OCI-M2 (cell line): ENCODE results near the gene MAGEA9B.
"Not testable (repeated sequence)": the region's sequence is repeated elsewhere in the genome, so short reads cannot be mapped to it uniquely, and the experiment has no call there.

Source experiments
- DNase-seq: peaks from one replicate; lab custom pipeline; 2025; ENCODE audit not compliant: unreplicated experiment; lab: John Stamatoyannopoulos, UW

Gene MAGEA9B

GRCh38 chrX:149572743-149573142 is 14.5 kb downstream of the MAGEA9B start:
- no peak for DNase-seq

GRCh38 chrX:149571770-149572169 is 15.5 kb downstream of the MAGEA9B start:
- no peak for DNase-seq

DNA sequence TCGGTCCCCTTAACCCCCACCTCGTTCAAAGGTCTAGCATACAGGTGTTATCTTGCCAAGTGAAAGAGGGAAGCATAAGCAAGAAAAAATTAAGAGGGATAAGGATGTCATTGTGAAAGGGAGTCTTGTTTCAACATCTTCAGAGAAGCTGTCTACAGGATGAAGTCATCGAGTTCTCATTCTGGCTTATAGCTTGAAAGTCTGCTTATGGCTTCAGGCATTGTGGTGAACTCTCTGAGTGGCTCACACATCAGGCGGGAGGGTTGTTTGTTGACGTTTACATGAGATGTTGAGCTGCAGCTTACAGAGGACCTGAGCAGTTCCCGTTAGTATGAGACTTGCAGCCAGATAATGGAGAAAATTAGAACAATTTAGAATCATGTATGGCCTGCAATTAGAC is 16.6 kb downstream of the MAGEA9B start:
- no peak for DNase-seq

GRCh38 chrX:149569770-149570169 is 17.5 kb downstream of the MAGEA9B start:
- no peak for DNase-seq

DNA sequence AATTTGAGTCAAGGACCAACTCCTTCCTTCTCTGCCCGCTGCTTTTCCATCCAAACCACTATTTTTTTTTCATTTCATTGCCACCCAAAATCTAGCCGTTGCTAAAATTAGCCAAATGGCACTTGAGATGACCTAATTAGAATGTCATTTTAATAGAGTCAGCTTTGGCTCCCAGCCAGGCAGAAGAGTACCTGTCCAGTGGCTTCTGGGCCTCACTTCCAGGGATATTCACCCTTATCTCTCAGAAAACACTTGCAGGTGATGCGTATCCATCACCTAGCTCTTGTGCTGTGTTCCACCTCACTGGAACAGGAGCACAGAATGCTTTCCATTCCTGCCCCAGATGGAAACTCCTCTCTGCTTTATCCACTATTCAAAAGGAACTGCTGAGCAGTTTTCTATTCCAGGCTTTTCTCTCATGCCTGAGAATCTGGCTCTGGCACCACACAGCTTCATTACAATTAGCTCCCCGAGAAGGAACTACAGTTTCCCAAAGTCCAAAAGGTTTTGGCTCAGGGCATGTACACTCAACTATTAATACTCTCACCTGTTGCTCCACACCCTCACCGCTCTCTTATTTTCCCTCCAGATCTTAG is 18.5 kb downstream of the MAGEA9B start:
- DNase-seq, result no peak

DNA sequence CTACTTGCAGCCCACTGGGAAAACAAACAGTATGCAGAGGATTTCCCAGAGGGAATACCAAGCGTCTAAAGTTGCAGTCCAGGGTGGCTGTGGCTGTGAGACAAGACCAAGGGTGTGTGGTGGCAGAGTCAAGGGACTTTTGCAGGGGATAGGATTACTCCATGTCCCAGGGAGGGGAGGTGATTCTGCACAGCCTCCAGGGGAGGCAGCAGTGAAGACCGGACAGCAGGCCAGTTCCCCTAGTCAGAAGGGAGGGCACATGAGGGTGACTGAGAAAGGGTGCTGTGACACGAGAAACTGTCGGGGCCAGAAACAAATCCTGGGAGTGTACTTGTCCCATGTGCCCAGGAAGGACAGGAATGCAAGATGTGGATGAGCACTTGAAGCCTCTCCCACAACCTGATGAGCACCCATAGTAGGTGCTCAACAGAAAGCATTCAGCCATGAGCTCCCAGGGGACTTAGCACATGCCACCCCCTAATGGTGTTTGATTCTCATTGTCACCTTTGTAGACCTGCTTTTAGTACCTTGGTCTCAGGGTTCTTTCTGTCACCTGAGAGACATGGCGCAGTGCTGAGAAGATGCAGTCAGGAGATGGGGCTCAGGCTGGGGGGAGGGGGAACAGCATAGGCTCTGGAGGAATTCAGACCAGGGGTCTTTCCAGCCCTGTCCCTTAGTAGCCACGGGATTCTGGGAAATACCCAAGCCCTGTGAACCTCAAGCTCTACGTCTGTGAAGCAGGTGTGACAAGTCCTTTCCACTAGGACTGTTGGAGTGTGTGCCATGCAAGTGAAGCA is 19.4 kb downstream of the MAGEA9B start:
- DNase-seq, result no peak

GRCh38 chrX:149563359-149563758 is 23.9 kb downstream of the MAGEA9B start:
- DNase-seq, result no peak

- not testable (repeated sequence) for DNase-seq
Observed at GRCh38 chrX:149555251-149555650, 32.0 kb downstream of the MAGEA9B start.

GRCh38 chrX:149551939-149552248 is 35.4 kb downstream of the MAGEA9B start:
- not testable (repeated sequence) for DNase-seq

DNA sequence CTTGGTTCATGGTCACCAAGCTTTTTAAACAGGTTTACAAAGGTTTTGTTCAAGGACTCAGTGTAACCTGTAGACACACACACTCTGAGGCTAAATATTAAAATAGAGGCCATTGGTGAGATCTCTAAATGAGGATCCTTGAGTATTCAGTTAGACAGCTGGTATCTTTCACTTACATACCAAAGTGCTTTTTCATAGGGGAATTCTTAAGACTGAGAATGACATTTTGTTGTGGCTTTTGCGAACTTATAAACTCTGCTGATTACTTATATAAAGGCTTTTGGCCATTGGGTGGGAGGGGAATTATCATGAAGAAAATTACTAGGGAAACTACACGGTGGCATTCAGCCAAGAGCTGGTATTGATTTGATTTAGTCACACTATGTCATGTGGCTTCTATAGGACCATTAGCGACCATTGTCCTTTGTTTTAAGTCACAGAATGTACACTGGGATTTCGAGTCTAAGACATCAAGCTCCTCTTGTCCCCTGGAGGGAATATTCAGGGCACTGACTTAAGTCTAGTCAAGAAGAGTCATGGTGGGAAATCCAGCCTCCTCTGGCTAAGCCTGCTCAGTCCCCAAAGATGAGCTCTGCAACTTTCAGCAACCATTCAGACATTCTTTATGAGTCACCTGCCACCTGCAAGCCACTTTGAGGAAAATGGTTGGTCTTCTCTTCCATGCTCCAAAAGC is 35.9 kb downstream of the MAGEA9B start:
- DNase-seq, result not testable (repeated sequence)

DNA sequence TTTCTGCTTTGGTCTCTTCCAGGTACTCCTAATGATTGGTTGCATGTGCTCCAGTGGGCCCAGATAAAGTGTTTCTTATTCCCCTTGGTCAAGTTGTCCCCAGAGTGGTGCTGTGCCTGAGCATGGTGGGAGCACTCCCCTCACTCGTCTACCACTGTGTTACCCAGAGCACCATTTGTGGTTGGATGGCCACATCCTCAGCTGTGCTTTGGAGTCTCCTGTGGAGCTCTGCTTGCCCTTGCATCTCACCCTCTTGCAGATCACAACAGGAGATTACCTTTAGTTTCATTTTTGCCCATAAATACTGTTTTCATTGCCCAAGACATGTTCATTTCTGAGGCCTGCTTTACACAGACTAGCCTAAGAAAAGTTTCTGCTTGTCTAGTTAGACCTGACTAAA is 36.8 kb downstream of the MAGEA9B start:
- not testable (repeated sequence) for DNase-seq

DNA sequence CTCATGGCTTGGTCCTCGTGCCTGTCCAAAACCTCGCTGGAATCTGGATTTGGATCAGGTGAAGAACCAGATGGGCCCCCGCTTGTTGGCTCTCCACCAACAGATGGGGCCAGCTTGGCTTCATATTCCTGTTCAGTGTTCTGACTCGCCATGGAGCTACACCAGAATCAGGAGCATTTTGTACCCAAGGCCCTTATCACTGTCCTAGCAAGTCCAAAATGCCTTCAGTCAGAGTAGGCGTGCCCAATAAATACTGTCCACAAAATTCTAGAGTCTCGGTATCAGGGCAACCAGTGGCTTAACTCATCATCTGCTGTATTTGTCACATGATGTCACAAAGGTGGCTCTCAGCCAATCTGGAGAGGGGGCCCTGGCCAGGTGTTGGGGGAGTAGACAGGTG is 37.6 kb downstream of the MAGEA9B start, which contains the start of gene HSFX3:
TSS of gene HSFX3 (minus strand) at position 224 of the 400 bp plus-strand sequence. CDS start at position 152, 72 bp downstream.
- not testable (repeated sequence) for DNase-seq

DNA sequence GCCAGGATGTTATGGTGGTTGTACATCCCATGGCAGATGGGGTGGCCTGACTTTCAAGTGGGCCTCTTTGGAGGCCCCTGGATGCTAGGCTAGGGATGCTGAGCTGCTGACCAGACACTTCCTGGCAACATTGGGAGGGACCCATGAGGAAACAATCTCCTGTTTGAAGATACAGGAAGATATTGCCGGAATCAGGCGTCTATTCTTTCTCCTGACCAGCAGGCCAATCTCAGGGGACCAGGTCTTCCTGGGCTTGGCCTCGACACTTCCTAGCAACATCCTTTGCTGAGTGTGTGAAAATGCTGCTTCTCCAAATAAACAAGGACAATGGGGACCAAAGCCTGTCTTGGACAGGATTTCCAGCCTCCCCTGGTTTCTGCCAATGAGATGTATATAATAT is 39.5 kb downstream of the MAGEA9B start:
- not testable (repeated sequence) for DNase-seq

DNA sequence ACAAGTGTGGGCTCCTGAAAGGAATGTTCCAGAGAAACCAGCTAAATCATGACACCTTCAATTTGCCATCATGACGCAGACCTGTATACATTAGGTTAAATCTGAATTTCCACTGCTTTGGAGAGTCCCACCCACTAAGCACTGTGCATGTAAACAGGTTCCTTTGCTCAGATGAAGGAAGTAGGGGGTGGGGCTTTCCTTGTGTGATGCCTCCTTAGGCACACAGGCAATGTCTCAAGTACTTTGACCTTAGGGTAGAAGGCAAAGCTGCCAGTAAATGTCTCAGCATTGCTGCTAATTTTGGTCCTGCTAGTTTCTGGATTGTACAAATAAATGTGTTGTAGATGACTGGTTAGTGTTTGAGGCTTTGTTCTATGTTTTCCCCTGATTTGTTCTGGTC is 40.3 kb downstream of the MAGEA9B start:
- not testable (repeated sequence) for DNase-seq

- DNase-seq, result not testable (repeated sequence)
Observed at GRCh38 chrX:149545545-149546543, 41.4 kb downstream of the MAGEA9B start.

- no peak for DNase-seq
Observed at GRCh38 chrX:149541521-149542047, 45.7 kb downstream of the MAGEA9B start.

- DNase-seq, result no peak
Observed at GRCh38 chrX:149540621-149541520, 46.4 kb downstream of the MAGEA9B start, which contains the start of gene EOLA1. EOLA1 (plus strand) TSS chrX:149541012; CDS start chrX:149545631, 4,619 bp downstream.

DNA sequence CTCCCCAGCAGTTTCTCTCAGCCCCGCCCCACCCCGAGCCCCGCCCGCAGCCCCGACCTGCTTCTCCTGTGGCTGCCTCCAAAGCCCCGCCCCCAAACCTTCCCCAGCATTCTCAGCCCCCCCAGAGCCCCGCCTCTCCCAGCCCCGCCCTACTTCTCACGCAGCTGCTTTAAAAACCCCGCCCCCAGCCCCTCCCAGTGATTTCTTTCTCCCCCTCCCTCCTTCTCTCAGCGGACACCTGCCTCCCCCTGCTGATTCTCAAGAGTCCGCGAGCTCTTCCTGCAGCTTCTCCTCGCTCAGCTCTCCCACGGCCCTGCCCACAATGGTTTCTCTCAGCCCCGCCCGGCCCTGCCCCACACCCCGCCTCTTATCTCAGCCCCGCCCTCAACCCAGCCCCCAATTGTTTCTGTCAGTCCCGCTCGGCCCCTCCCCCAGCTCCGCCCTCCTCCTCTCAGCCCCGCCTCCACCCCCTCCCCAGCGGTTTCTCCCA is 47.1 kb downstream of the MAGEA9B start:
- DNase-seq, result no peak
